HCT116 (cell line): ENCODE results near the gene KCTD17. TPM values are rescaled to one million over a fixed set of nuclear protein-coding genes. Genes with fewer than 3 reads are reported as not detected.

Experiments used
- ATAC-seq: fragments of 200-7000 bp; cut with Tn5 transposase; 2 replicates; pipeline ENCODE4 v1.9.1; 2020; ENCODE audit warnings: mild to moderate bottlenecking, moderate library complexity
- BruUV-seq: library from RNA; stranded (reverse); fragments of 400-500 nt; replicated peaks from 2 replicates; lab custom pipeline; 2021; lab: Mats Ljungman, UMichigan
- CTCF ChIA-PET: fragments of 300-600 bp; sonication (Branson Sonifier 250); formaldehyde crosslinking; loops from one replicate; lab custom pipeline; 2021; ENCODE audit warnings: antibody characterized with exemption; lab: Charles Lee
- POLR2A ChIA-PET: fragments of 300-600, 350-600 bp; sonication (Branson Sonifier 250); formaldehyde crosslinking; loops from one replicate; lab custom pipeline; 2021; ENCODE audit warnings: antibody characterized with exemption; lab: Charles Lee
- RAD21 ChIA-PET, 2 experiments: fragments of 300-600 bp; sonication (Branson Sonifier 250); formaldehyde crosslinking; loops; one replicate each; lab custom pipeline; 2023; ENCODE audit warnings: low total read pairs in 2 of 2; ENCODE audit not compliant: uncharacterized antibody in 2 of 2, unreplicated experiment in 2 of 2, low non-redundant PET in 1 of 2; lab: Charles Lee
- DNase-seq: peaks from one replicate; pipeline ENCODE4 v3.0.0-alpha.2; 2010; ENCODE audit warnings: low read depth, low spot score
- H2AFZ ChIP-seq: fragments of 200-600 bp; shearing (Covaris generic), sonication (generic); 2 replicates; pipeline ENCODE4 v1.6.1; 2017; ENCODE audit warnings: low read depth, mixed run types, mixed read lengths, antibody characterized with exemption, low read length; ENCODE audit not compliant: poor library complexity, severe bottlenecking
- H3K27ac ChIP-seq: 2 replicates; pipeline ENCODE4 v1.5.1; 2012; ENCODE audit warnings: low read depth, low read length
- H3K27me3 ChIP-seq: fragments of 200-600 bp; sonication (generic); 2 replicates; pipeline ENCODE4 v1.6.1; 2016; ENCODE audit warnings: mixed run types, low read length, mixed read lengths; ENCODE audit not compliant: insufficient read depth
- H3K36me3 ChIP-seq, 2 experiments: fragments of 200-500 bp in 1 of 2; fragments of 200-600 bp in 1 of 2; sonication (Bioruptor generic) in 1 of 2; sonication (generic) in 1 of 2; 2 replicates each; pipeline versions ENCODE4 v1.5.1 to v1.6.1; 2014 to 2016; ENCODE audit warnings: low read length in 2 of 2, inconsistent platforms in 1 of 2, mixed read lengths in 1 of 2, mixed run types in 1 of 2; ENCODE audit not compliant: insufficient read depth in 2 of 2, control insufficient read depth in 1 of 2
- H3K4me1 ChIP-seq, 2 experiments: fragments of 200-600 bp in 1 of 2; sonication (generic) in 1 of 2; 2 replicates each; pipeline versions ENCODE4 v1.5.1 to v1.6.1; 2012 to 2017; ENCODE audit warnings: low read length in 2 of 2, inconsistent platforms in 1 of 2, mild to moderate bottlenecking in 1 of 2, mixed read lengths in 1 of 2, mixed run types in 1 of 2, moderate library complexity in 1 of 2; ENCODE audit not compliant: insufficient read depth in 2 of 2, control insufficient read depth in 1 of 2
- H3K4me2 ChIP-seq: fragments of 200-600 bp; sonication (generic); 2 replicates; pipeline ENCODE4 v1.6.1; 2017; ENCODE audit warnings: mixed run types, low read length, mixed read lengths
- H3K4me3 ChIP-seq, 2 experiments: fragments of 200-600 bp in 1 of 2; sonication (generic) in 1 of 2; replicated peaks in 1 of 2; 2 replicates each; pipeline ENCODE4 v1.5.1; 2011 to 2016; ENCODE audit warnings: low read length in 2 of 2, control low read depth in 1 of 2, low read depth in 1 of 2, mild to moderate bottlenecking in 1 of 2, mixed read lengths in 1 of 2, mixed run types in 1 of 2
- H3K79me2 ChIP-seq: fragments of 200-600 bp; sonication (generic); 2 replicates; pipeline ENCODE4 v1.6.1; 2017; ENCODE audit warnings: mild to moderate bottlenecking, mixed run types, low read length, moderate library complexity, mixed read lengths; ENCODE audit not compliant: insufficient read depth
- H3K9ac ChIP-seq: fragments of 200-600 bp; sonication (generic); 2 replicates; pipeline ENCODE4 v1.6.1; 2016; ENCODE audit warnings: low read length, mixed read lengths
- H3K9me2 ChIP-seq: fragments of 200-600 bp; sonication (generic), shearing (Covaris generic); 2 replicates; pipeline ENCODE4 v1.6.1; 2017; ENCODE audit warnings: mixed run types, mild to moderate bottlenecking, moderate library complexity; ENCODE audit not compliant: insufficient read depth
- H3K9me3 ChIP-seq, 2 experiments: fragments of 200-500 bp in 1 of 2; fragments of 200-600 bp in 1 of 2; sonication (Bioruptor generic) in 1 of 2; sonication (generic) in 1 of 2; 2 replicates each; pipeline ENCODE4 v1.6.1; 2014 to 2017; ENCODE audit warnings: low read length in 2 of 2, mixed read lengths in 2 of 2, inconsistent platforms in 1 of 2, low read depth in 1 of 2, mild to moderate bottlenecking in 1 of 2, mixed run types in 1 of 2, moderate library complexity in 1 of 2; ENCODE audit not compliant: control insufficient read depth in 1 of 2, insufficient read depth in 1 of 2
- H4K20me1 ChIP-seq: fragments of 200-600 bp; sonication (generic), shearing (Covaris generic); 2 replicates; pipeline ENCODE4 v1.6.1; 2017; ENCODE audit warnings: mixed run types, mild to moderate bottlenecking, moderate library complexity; ENCODE audit not compliant: insufficient read depth
- CBX3 ChIP-seq: IDR thresholded peaks from 2 replicates; pipeline ENCODE4 v1.6.1; 2012; ENCODE audit warnings: low read depth
- CEBPB ChIP-seq: IDR thresholded peaks from 2 replicates; pipeline ENCODE4 v1.6.1; 2012; ENCODE audit warnings: low read depth
- EGR1 ChIP-seq: IDR thresholded peaks from 2 replicates; pipeline ENCODE4 v1.6.1; 2012; ENCODE audit warnings: low read depth
- EZH2 ChIP-seq: fragments of 200-600 bp; sonication (generic); IDR thresholded peaks from 2 replicates; pipeline ENCODE4 v1.6.1; 2017; ENCODE audit warnings: antibody characterized with exemption, mixed run types
- EZH2phosphoT487 ChIP-seq: fragments of 200-600 bp; IDR thresholded peaks from 2 replicates; pipeline ENCODE4 v1.6.1; 2018; ENCODE audit warnings: antibody characterized with exemption, borderline replicate concordance
- FOSL1 ChIP-seq: IDR thresholded peaks from 2 replicates; pipeline ENCODE4 v1.6.1; 2012; ENCODE audit warnings: low read depth
- JUND ChIP-seq: IDR thresholded peaks from 2 replicates; pipeline ENCODE4 v1.6.1; 2012
- POLR2A ChIP-seq: IDR thresholded peaks from 2 replicates; pipeline ENCODE4 v1.7.0; 2011; ENCODE audit warnings: borderline replicate concordance; ENCODE audit not compliant: insufficient read depth, insufficient read length; ENCODE audit errors: extremely low read depth
- POLR2AphosphoS5 ChIP-seq: IDR thresholded peaks from 2 replicates; pipeline ENCODE4 v1.6.1; 2011; ENCODE audit warnings: mild to moderate bottlenecking, low read depth, low read length, moderate library complexity
- RAD21 ChIP-seq: IDR thresholded peaks from 2 replicates; pipeline ENCODE4 v1.6.1; 2012; ENCODE audit warnings: low read depth, mild to moderate bottlenecking
- SP1 ChIP-seq: IDR thresholded peaks from 2 replicates; pipeline ENCODE4 v1.6.1; 2012; ENCODE audit warnings: low read depth
- SRF ChIP-seq: IDR thresholded peaks from 2 replicates; pipeline ENCODE4 v1.6.1; 2012; ENCODE audit warnings: low read depth
- TCF7L2 ChIP-seq: IDR thresholded peaks from 2 replicates; pipeline ENCODE4 v1.7.0; 2011; ENCODE audit warnings: borderline replicate concordance, inconsistent platforms; ENCODE audit not compliant: insufficient read depth, insufficient read length; ENCODE audit errors: extremely low read depth
- YY1 ChIP-seq: IDR thresholded peaks from 2 replicates; pipeline ENCODE4 v1.6.1; 2011; ENCODE audit warnings: low read length, low read depth, moderate library complexity, mild to moderate bottlenecking; ENCODE audit not compliant: insufficient replicate concordance; ENCODE audit errors: extremely low read depth
- ZFX ChIP-seq: fragments of 450-650 bp; IDR thresholded peaks from 2 replicates; pipeline ENCODE4 v1.6.1; 2017
- ZNF274 ChIP-seq: fragments of 200-500 bp; sonication (Bioruptor generic); IDR thresholded peaks from 2 replicates; pipeline ENCODE4 v1.6.1; 2014; ENCODE audit warnings: mild to moderate bottlenecking, low read depth, low read length, inconsistent platforms
- intact Hi-C: fragments of 100-400 bp; cut with micrococcal nuclease; formaldehyde crosslinking; loops from 2 replicates; pipeline ENCODE4 v1.10.0; 2022
- total RNA-seq: library from RNA; stranded (reverse); gene quantifications from one replicate; pipeline ENCODE4 v1.2.1, GENCODE V29; 2021; ENCODE audit not compliant: unreplicated experiment
- TF ChIP-seq, protein P1 (sequence below), 3 experiments: fragments of 200-600 bp in 1 of 3; sonication (generic) in 1 of 3; IDR thresholded peaks in 2 of 3; conservative IDR thresholded peaks in 1 of 3; 2 replicates each; pipeline ENCODE4 v1.5.1; 2012 to 2017; ENCODE audit warnings: low read depth in 2 of 3, low read length in 2 of 3, antibody characterized with exemption in 1 of 3, borderline replicate concordance in 1 of 3, control low read depth in 1 of 3, mild to moderate bottlenecking in 1 of 3, mixed read lengths in 1 of 3, mixed run types in 1 of 3, moderate library complexity in 1 of 3; ENCODE audit not compliant: insufficient read depth in 1 of 3
- TF ChIP-seq, protein P2 (sequence below): IDR thresholded peaks from 2 replicates; pipeline ENCODE4 v1.6.1; 2012; ENCODE audit warnings: low read depth
- TF ChIP-seq, protein P3 (sequence below): IDR thresholded peaks from 2 replicates; pipeline ENCODE4 v1.6.1; 2012
- TF ChIP-seq, protein P4 (sequence below): IDR thresholded peaks from 2 replicates; pipeline ENCODE4 v1.6.1; 2012

The KCTD17 gene
- total RNA-seq, 1 experiment from 2014 or later: 23.4 TPM

DNA sequence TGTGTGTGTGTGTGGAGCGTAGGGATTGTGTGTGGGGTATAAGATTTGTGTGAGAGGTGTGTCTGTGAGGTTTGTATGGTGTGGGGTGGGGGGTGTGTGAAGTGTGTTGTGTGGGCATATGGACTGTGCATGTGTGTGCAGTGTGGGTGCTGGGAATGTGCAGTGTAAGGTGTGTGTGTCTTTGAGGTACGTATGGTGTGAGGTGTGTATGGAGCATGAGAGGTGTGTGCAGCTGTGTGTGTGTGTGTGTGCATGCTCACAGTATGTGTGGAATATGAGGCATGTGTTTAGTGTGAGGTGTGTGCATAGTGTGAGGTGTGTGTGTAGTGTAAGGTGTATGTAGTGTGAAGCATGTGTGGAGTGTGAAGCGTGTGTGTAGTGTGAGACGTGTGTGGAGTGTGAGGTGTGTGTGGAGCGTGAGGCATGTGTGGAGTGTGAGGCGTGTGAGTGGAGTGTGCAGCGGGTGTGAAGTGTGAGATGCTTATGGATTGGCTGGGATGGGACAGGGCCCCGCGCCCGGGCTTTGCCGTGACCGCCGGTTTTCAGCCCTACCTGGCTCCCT, 59.7 kb downstream of the KCTD17 start:
- no TSS peak for BruUV-seq
- Histone ChIP-seq H3K4me2 (no peak overlapping the region), H3K27me3 (no peaks in the 10 kb centered on the region), H3K36me3 (no peaks in the 10 kb centered on the region), H2AFZ (no peak overlapping the region), H3K79me2 (no peaks in the 10 kb centered on the region), H4K20me1 (no peaks in the 10 kb centered on the region), H3K4me3 (no peak overlapping the region), H3K9me3 (no peaks in the 10 kb centered on the region), H3K9ac (no peak overlapping the region), H3K27ac (no peak overlapping the region), H3K9me2 (no peaks in the 10 kb centered on the region), H3K4me1 (no peaks in the 10 kb centered on the region; a peak in 1 of 4 replicates)
- ChIA-PET CTCF (no interaction called here), POLR2A (no interaction called here), RAD21 (no interaction called here)
- intact Hi-C loops: no loop called here
- no peak for DNase-seq
- no peak for ATAC-seq
- TF ChIP-seq POLR2AphosphoS5: no peak
- no peak for TF ChIP-seq JUND
- TF ChIP-seq POLR2A: no peak
- TF ChIP-seq ZNF274: no peak
- no peak for TF ChIP-seq RAD21
- TF ChIP-seq, protein P1, sequence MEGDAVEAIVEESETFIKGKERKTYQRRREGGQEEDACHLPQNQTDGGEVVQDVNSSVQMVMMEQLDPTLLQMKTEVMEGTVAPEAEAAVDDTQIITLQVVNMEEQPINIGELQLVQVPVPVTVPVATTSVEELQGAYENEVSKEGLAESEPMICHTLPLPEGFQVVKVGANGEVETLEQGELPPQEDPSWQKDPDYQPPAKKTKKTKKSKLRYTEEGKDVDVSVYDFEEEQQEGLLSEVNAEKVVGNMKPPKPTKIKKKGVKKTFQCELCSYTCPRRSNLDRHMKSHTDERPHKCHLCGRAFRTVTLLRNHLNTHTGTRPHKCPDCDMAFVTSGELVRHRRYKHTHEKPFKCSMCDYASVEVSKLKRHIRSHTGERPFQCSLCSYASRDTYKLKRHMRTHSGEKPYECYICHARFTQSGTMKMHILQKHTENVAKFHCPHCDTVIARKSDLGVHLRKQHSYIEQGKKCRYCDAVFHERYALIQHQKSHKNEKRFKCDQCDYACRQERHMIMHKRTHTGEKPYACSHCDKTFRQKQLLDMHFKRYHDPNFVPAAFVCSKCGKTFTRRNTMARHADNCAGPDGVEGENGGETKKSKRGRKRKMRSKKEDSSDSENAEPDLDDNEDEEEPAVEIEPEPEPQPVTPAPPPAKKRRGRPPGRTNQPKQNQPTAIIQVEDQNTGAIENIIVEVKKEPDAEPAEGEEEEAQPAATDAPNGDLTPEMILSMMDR (IDR thresholded peaks at IDR 0.05 in 2 of 3, conservative IDR thresholded peaks at IDR 0.05 in 1 of 3; ENCODE audit: borderline replicate concordance in 1 of 3, insufficient read depth in 1 of 3, low read depth in 2 of 3, low read length in 2 of 3): no peak
- TF ChIP-seq ZFX: no peak
- no peak for TF ChIP-seq CBX3
- TF ChIP-seq CEBPB: no peak
- no peak for TF ChIP-seq YY1
- no peak for TF ChIP-seq EGR1
- TF ChIP-seq, protein P2, sequence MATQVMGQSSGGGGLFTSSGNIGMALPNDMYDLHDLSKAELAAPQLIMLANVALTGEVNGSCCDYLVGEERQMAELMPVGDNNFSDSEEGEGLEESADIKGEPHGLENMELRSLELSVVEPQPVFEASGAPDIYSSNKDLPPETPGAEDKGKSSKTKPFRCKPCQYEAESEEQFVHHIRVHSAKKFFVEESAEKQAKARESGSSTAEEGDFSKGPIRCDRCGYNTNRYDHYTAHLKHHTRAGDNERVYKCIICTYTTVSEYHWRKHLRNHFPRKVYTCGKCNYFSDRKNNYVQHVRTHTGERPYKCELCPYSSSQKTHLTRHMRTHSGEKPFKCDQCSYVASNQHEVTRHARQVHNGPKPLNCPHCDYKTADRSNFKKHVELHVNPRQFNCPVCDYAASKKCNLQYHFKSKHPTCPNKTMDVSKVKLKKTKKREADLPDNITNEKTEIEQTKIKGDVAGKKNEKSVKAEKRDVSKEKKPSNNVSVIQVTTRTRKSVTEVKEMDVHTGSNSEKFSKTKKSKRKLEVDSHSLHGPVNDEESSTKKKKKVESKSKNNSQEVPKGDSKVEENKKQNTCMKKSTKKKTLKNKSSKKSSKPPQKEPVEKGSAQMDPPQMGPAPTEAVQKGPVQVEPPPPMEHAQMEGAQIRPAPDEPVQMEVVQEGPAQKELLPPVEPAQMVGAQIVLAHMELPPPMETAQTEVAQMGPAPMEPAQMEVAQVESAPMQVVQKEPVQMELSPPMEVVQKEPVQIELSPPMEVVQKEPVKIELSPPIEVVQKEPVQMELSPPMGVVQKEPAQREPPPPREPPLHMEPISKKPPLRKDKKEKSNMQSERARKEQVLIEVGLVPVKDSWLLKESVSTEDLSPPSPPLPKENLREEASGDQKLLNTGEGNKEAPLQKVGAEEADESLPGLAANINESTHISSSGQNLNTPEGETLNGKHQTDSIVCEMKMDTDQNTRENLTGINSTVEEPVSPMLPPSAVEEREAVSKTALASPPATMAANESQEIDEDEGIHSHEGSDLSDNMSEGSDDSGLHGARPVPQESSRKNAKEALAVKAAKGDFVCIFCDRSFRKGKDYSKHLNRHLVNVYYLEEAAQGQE: no peak
- TF ChIP-seq EZH2: no peak
- TF ChIP-seq FOSL1: no peak
- TF ChIP-seq SP1: no peak
- TF ChIP-seq SRF: no peak
- TF ChIP-seq TCF7L2: no peak
- TF ChIP-seq, protein P3, sequence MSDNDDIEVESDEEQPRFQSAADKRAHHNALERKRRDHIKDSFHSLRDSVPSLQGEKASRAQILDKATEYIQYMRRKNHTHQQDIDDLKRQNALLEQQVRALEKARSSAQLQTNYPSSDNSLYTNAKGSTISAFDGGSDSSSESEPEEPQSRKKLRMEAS: no peak
- TF ChIP-seq, protein P4, sequence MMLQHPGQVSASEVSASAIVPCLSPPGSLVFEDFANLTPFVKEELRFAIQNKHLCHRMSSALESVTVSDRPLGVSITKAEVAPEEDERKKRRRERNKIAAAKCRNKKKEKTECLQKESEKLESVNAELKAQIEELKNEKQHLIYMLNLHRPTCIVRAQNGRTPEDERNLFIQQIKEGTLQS: no peak
- TF ChIP-seq EZH2phosphoT487: no peak
